OCI-LY1 (cell line): ENCODE measurements around the gene ROBO4.

ENCODE experiments used
- H2AFZ ChIP-seq: fragments of 200-600 bp; sonication (generic), shearing (Covaris generic); 2 replicates; pipeline ENCODE4 v1.6.0; 2014; ENCODE audit warnings: antibody characterized with exemption, mild to moderate bottlenecking, low read length
- H3F3A ChIP-seq: fragments of 200-600 bp; sonication (generic), shearing (Covaris generic); 2 replicates; pipeline ENCODE4 v1.6.0; 2014; ENCODE audit warnings: mild to moderate bottlenecking, antibody characterized with exemption, low read length, moderate library complexity; ENCODE audit not compliant: insufficient read depth
- H3K27ac ChIP-seq: fragments of 200-600 bp; sonication (generic); 2 replicates; pipeline ENCODE4 v1.5.1; 2014; ENCODE audit warnings: low read length, mixed run types, mild to moderate bottlenecking, low read depth; ENCODE audit not compliant: poor library complexity, severe bottlenecking
- H3K27me3 ChIP-seq: fragments of 200-600 bp; sonication (generic); 2 replicates; pipeline ENCODE4 v1.6.0; 2014; ENCODE audit warnings: antibody characterized with exemption, mild to moderate bottlenecking, low read length, moderate library complexity; ENCODE audit not compliant: insufficient read depth
- H3K36me3 ChIP-seq: fragments of 200-600 bp; sonication (generic); 2 replicates; pipeline ENCODE4 v1.6.1; 2014; ENCODE audit warnings: mild to moderate bottlenecking, antibody characterized with exemption, low read length, moderate library complexity, mixed read lengths; ENCODE audit not compliant: insufficient read depth
- H3K4me1 ChIP-seq: fragments of 200-600 bp; sonication (generic); 2 replicates; pipeline ENCODE4 v1.5.1; 2014; ENCODE audit warnings: mild to moderate bottlenecking, low read length, moderate library complexity; ENCODE audit not compliant: insufficient read depth, severe bottlenecking
- H3K4me2 ChIP-seq: fragments of 200-600 bp; sonication (generic), shearing (Covaris generic); 2 replicates; pipeline ENCODE4 v1.6.1; 2014; ENCODE audit warnings: low read length
- H3K4me3 ChIP-seq: fragments of 200-600 bp; sonication (generic); 2 replicates; pipeline ENCODE4 v1.5.1; 2014; ENCODE audit warnings: low read length, low read depth, mild to moderate bottlenecking, mixed read lengths; ENCODE audit not compliant: poor library complexity, severe bottlenecking
- H3K79me2 ChIP-seq: fragments of 200-600 bp; shearing (Covaris generic); 2 replicates; pipeline ENCODE4 v1.6.1; 2016; ENCODE audit warnings: mixed run types, low read length, mixed read lengths; ENCODE audit not compliant: insufficient read depth
- H3K9ac ChIP-seq: fragments of 200-600 bp; sonication (generic), shearing (Covaris generic); 2 replicates; pipeline ENCODE4 v1.6.1; 2014; ENCODE audit warnings: mild to moderate bottlenecking, low read length, mixed read lengths
- H3K9me2 ChIP-seq: fragments of 200-600 bp; sonication (generic), shearing (Covaris generic); 2 replicates; pipeline ENCODE4 v1.6.1; 2014; ENCODE audit warnings: low read depth, mild to moderate bottlenecking, low read length, mixed read lengths
- H3K9me3 ChIP-seq: fragments of 200-600 bp; shearing (Covaris generic); 2 replicates; pipeline ENCODE4 v1.6.1; 2014; ENCODE audit warnings: low read length, mixed read lengths
- H4K20me1 ChIP-seq: fragments of 200-600 bp; sonication (generic), shearing (Covaris generic); 2 replicates; pipeline ENCODE4 v1.6.0; 2016; ENCODE audit warnings: mild to moderate bottlenecking, low read length; ENCODE audit not compliant: insufficient read depth
- CTCF ChIP-seq: fragments of 200-600 bp; sonication (generic), shearing (Covaris generic); IDR thresholded peaks from 2 replicates; pipeline ENCODE4 v1.5.1; 2017; ENCODE audit warnings: mild to moderate bottlenecking, antibody characterized with exemption, low read length, moderate library complexity, mixed read lengths
- EZH2 ChIP-seq: fragments of 200-600 bp; sonication (generic), shearing (Covaris generic); IDR thresholded peaks from 2 replicates; pipeline ENCODE4 v1.8.0; 2017; ENCODE audit warnings: borderline replicate concordance, mixed run types, mild to moderate bottlenecking, antibody characterized with exemption, low read length, moderate library complexity, mixed read lengths

The ROBO4 gene

GRCh38 chr11:124869856-124870387, 27.7 kb downstream of the ROBO4 start:
- Histone ChIP-seq H3F3A (no peaks in the 10 kb centered on the region), H2AFZ (no peak overlapping the region), H3K4me2 (no peak overlapping the region), H4K20me1 (no peaks in the 10 kb centered on the region), H3K9ac (no peak overlapping the region), H3K27ac (no peak overlapping the region), H3K79me2 (no peaks in the 10 kb centered on the region), H3K36me3 (no peaks in the 10 kb centered on the region), H3K9me3 (no peaks in the 10 kb centered on the region), H3K4me1 (no peaks in the 10 kb centered on the region), H3K4me3 (no peak overlapping the region), H3K9me2 (no peaks in the 10 kb centered on the region), H3K27me3 (no peaks in the 10 kb centered on the region)
- TF ChIP-seq EZH2 = no peak
- TF ChIP-seq CTCF = no peak

GRCh38 chr11:124869331-124869730, 28.3 kb downstream of the ROBO4 start:
- TF ChIP-seq EZH2 (no peak), CTCF (no peak)
- Histone ChIP-seq H3F3A (no peaks in the 10 kb centered on the region), H3K27ac (no peak overlapping the region), H3K9me2 (no peaks in the 10 kb centered on the region), H3K36me3 (no peaks in the 10 kb centered on the region), H3K4me3 (no peak overlapping the region), H3K9ac (no peak overlapping the region), H3K4me1 (no peaks in the 10 kb centered on the region), H3K4me2 (no peak overlapping the region), H3K27me3 (no peaks in the 10 kb centered on the region), H4K20me1 (no peaks in the 10 kb centered on the region), H2AFZ (no peak overlapping the region), H3K79me2 (no peaks in the 10 kb centered on the region), H3K9me3 (no peaks in the 10 kb centered on the region)

- TF ChIP-seq EZH2 = no peak
- TF ChIP-seq CTCF = no peak
- Histone ChIP-seq H4K20me1 (no peaks in the 10 kb centered on the region), H3K4me2 (no peak overlapping the region), H3K4me3 (no peak overlapping the region), H3K9me2 (no peaks in the 10 kb centered on the region), H3K9me3 (no peaks in the 10 kb centered on the region), H3F3A (no peaks in the 10 kb centered on the region), H3K36me3 (no peaks in the 10 kb centered on the region), H3K9ac (no peak overlapping the region), H3K27me3 (no peaks in the 10 kb centered on the region), H2AFZ (no peak overlapping the region), H3K4me1 (no peaks in the 10 kb centered on the region), H3K27ac (no peak overlapping the region), H3K79me2 (no peaks in the 10 kb centered on the region)
Measured at GRCh38 chr11:124868331-124869274, 29.1 kb downstream of the ROBO4 start.
